BE2C (cell line): Measurements from ENCODE around the gene ADCK2. TPM values are rescaled to one million over a fixed set of nuclear protein-coding genes. Genes with fewer than 3 reads are reported as not detected.
A peak's percentile ranks its signal among the peaks of the same experiment; 100 is the strongest.
"Not testable (repeated sequence)": the region's sequence is repeated elsewhere in the genome, so short reads cannot be mapped to it uniquely, and the experiment has no call there.

Experiments used
- DNase-seq: peaks from one replicate; pipeline ENCODE4 v3.0.0-alpha.2; 2020
- H3K27me3 ChIP-seq: fragments of 250-450 bp; sonication (Bioruptor Pico); 2 replicates; pipeline ENCODE4 v1.5.1; 2020; ENCODE audit warnings: mild to moderate bottlenecking
- H3K36me3 ChIP-seq: fragments of 250-450 bp; sonication (Bioruptor Pico); 2 replicates; pipeline ENCODE4 v1.5.1; 2020; ENCODE audit warnings: mild to moderate bottlenecking
- H3K4me1 ChIP-seq: fragments of 250-450 bp; sonication (Bioruptor Pico); 2 replicates; pipeline ENCODE4 v1.5.1; 2020
- H3K4me3 ChIP-seq: 2 replicates; pipeline ENCODE4 v1.5.1; 2011; ENCODE audit warnings: low read depth, low read length
- H3K9me3 ChIP-seq: fragments of 250-450 bp; sonication (Bioruptor Pico); 2 replicates; pipeline ENCODE4 v1.5.1; 2020
- polyA plus RNA-seq: library from polyadenylated mRNA; unstranded; fragments of >200 nt; gene quantifications from one replicate; pipeline ENCODE4 v1.2.1, GENCODE V29; 2012; ENCODE audit warnings: low read depth, missing spikeins; ENCODE audit not compliant: insufficient read length, insufficient read depth
- TF ChIP-seq, protein P1 (sequence below): IDR thresholded peaks from 2 replicates; pipeline ENCODE4 v1.5.1; 2012; ENCODE audit warnings: mild to moderate bottlenecking, low read depth, low read length

ADCK2 gene, protein sequence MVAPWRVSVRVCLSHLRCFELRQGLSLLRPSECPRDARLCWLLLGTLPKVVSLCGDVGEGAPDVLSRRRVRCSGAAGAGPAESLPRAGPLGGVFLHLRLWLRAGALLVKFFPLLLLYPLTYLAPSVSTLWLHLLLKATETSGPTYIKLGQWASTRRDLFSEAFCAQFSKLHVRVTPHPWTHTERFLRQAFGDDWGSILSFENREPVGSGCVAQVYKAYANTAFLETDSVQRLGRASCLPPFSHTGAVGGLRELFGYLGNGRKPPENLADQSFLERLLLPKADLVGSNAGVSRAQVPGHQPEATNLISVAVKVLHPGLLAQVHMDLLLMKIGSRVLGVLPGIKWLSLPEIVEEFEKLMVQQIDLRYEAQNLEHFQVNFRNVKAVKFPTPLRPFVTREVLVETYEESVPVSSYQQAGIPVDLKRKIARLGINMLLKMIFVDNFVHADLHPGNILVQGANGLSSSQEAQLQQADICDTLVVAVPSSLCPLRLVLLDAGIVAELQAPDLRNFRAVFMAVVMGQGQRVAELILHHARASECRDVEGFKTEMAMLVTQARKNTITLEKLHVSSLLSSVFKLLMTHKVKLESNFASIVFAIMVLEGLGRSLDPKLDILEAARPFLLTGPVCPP
- 8.0 TPM for polyA plus RNA-seq

DNA sequence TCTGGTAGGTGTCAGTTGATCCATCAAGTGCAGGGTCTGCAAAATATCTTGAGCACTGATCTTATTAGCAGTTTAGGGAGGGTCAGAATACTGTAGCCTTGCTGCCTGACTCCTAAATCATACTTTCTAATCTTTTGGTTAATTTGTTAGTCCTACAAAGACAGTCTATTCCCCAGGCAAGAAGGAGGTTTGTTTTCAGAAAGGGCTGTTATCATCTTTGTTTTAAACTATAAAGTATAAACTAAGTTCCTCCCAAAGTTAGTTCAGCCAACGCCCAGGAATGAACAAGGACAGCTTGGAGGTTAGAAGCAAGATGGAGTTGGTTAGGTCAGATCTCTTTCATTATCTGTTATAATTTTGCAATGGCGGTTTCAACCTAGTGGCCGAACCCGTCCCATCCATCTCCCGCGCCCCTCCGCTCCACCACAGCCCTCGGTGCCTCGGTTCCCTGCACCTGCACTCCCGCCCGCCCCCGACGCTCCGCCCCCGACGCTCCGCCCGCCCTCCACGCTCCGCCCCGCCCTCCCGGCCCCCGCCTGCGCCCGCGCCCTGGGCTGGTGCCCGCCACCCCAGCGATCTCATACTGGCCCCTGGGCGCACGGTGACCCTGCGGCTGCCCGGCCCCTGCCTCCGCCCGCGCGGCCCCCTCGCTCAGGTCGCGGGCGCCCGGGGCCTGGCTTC is at the start of gene ADCK2:
Gene ADCK2 (plus strand): TSS at position 564 of the 681 bp plus-strand sequence. CDS start 386 bp downstream, outside the sequence.
- no peaks in the 10 kb centered on the region for H3K36me3 ChIP-seq
- H3K27me3 ChIP-seq = peaks cover 6% of the 10 kb centered on the region; the same call in 1 of the 2 replicates
- peak within 1 kb of the TSS; percentile 66 for H3K4me3 ChIP-seq
- no peaks in the 10 kb centered on the region for H3K4me1 ChIP-seq
- peak; percentile 61 for DNase-seq
- TF ChIP-seq, protein P1, sequence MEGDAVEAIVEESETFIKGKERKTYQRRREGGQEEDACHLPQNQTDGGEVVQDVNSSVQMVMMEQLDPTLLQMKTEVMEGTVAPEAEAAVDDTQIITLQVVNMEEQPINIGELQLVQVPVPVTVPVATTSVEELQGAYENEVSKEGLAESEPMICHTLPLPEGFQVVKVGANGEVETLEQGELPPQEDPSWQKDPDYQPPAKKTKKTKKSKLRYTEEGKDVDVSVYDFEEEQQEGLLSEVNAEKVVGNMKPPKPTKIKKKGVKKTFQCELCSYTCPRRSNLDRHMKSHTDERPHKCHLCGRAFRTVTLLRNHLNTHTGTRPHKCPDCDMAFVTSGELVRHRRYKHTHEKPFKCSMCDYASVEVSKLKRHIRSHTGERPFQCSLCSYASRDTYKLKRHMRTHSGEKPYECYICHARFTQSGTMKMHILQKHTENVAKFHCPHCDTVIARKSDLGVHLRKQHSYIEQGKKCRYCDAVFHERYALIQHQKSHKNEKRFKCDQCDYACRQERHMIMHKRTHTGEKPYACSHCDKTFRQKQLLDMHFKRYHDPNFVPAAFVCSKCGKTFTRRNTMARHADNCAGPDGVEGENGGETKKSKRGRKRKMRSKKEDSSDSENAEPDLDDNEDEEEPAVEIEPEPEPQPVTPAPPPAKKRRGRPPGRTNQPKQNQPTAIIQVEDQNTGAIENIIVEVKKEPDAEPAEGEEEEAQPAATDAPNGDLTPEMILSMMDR = no peak
- H3K9me3 ChIP-seq = no peaks in the 10 kb centered on the region

DNA sequence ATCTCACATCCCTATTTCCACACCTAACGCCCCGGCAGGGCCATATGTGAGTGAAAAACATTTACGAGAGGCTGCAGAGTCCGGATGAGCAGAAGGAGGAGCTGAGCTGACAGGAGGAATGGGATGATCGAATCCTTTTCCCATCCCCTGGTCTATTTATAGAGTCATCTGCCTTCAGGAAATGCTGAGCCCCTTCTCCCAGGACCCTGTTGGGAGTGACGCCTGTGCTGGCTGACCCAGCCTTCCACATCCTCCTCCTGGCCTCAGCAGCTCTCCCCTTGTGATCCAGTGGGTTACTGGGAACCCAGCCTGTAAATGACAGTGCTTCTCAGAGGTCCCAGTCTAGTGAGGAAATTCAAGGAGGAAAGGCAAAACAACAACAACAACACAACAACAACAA is 48.8 kb upstream of the ADCK2 start:
- Histone ChIP-seq H3K36me3 (no peaks in the 10 kb centered on the region), H3K4me3 (no peak overlapping the region), H3K4me1 (peaks cover 9% of the 10 kb centered on the region), H3K9me3 (no peaks in the 10 kb centered on the region), H3K27me3 (no peaks in the 10 kb centered on the region)
- TF ChIP-seq, protein P1 = no peak
- DNase-seq = no peak

DNA sequence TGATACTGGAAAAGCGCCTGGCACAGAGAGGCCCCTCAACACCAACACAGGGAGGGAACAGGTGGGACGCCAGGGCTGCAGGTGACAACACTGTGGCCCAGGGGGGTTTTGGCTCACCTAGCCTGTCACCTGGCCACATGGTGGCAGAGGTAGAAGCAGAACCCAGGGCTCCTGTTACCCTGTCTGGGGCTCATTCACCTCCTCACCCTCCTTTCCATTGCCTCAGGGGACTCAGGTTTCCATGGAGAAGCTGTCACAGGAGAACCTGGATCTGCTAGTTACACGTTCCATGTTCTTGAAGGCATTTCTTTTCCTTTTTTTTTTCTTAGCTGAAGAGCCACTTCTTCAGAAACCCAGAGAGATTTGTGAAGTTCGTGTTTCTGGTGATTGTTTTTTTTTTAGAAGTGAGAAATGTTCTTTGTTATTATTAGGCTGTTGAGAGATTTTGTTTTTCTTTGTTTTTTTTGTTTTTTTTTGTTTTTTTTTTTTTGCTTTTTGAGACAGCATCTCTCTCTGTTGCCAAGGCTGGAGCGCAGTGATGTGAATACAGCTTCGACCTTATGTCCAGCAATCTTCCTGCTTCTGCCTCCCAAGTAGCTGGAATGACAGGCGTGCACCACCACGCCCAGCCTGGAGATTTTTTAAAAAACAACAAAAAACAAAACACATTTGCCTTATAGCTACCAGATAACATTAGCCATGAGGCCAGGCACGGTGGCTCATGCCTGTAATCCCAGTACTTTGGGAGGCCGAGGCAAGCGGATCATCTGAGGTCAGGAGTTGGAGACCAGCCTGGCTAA is 48.2 kb upstream of the ADCK2 start:
- no peaks in the 10 kb centered on the region for H3K9me3 ChIP-seq
- H3K4me1 ChIP-seq = peaks cover 9% of the 10 kb centered on the region
- H3K4me3 ChIP-seq = no peak overlapping the region
- no peak for DNase-seq
- no peaks in the 10 kb centered on the region for H3K36me3 ChIP-seq
- H3K27me3 ChIP-seq = no peaks in the 10 kb centered on the region
- TF ChIP-seq, protein P1 = no peak

DNA sequence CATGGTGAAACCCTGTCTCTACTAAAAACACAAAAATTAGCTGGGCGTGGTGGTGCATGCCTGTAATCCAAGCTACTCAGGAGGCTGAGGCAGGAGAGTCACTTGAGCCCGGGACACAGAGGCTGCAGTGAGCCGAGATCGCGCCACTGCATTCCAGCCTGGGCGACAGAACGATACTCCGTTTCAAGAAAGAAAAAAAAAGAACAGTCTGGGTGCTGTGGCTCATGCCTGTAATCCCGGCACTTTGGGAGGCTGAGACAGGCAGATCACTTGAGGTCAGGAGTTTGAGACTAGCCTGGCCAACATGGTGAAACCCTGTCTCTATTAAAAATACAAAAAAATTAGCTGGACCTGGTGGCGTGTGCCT is 47.6 kb upstream of the ADCK2 start:
- H3K4me1 ChIP-seq, H3K36me3 ChIP-seq, H3K9me3 ChIP-seq, H3K27me3 ChIP-seq, H3K4me3 ChIP-seq, DNase-seq: not testable (repeated sequence)

DNA sequence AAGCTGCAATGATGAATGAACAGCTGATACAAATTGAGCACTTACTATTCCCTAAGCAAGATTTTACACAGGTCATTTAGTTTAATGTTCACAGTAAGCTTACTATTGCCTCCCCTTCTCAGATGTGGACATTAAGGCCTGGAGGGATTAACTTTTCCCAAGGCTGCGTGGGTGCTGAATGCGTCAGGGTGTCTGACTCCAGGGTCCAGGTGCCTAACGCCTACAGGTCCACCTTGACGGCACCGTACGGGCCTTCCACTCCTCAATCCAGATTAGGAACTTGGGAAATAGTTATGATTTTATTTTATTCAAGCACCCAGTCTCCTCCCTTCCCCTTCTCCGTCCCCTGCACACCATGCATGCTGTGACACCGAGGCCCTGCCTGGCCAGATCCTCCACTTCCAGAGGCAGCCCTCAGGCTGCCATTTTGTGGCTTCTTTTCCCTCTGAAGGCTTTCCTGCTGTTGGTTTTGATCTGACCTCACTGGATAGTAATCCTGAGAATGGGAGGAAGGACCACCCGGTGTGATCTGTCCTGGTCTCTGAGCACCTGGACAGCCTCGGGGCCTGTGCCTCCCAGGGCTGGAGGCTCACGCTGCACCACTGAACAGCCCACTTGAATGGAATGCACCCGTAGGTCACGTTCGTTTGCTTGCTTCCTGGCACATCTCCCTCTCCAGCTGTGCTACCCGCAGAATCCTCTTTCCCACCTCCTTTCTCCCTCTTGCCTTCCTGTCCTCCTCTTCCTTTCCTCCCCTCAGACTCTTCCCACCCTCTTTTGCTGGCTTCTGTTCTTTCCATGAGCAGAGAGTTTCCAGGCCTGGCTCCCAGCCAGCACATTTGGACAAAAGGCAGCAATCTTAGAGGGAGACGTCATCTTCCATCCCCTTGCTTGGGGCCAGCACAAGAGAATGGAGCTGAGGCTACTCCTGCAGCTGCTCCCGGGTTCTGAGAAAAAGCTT is 46.6 kb upstream of the ADCK2 start:
- Histone ChIP-seq H3K4me3 (no peak overlapping the region), H3K27me3 (no peaks in the 10 kb centered on the region), H3K4me1 (peaks cover 9% of the 10 kb centered on the region), H3K9me3 (no peaks in the 10 kb centered on the region), H3K36me3 (no peaks in the 10 kb centered on the region)
- TF ChIP-seq, protein P1 = no peak
- DNase-seq = peak; percentile 79
